ENCODE results near the gene ZNF813.
"Not testable (repeated sequence)": the region's sequence is repeated elsewhere in the genome, so short reads cannot be mapped to it uniquely, and the experiment has no call there.

ZNF813 gene

GRCh38 chr19:53467485-53468262 lies at the start of gene ZNF813:
Gene ZNF813 (plus strand): TSS chr19:53467733. CDS start chr19:53483823, 16,090 bp downstream.
- DNase-seq: peak; percentile 94 to 96

GRCh38 chr19:53420520-53421315 lies 46.8 kb upstream of the ZNF813 start:
- DNase-seq: not testable (repeated sequence)

GRCh38 chr19:53422551-53422950 lies 45.0 kb upstream of the ZNF813 start:
- no peak for DNase-seq

- not testable (repeated sequence) for DNase-seq
Observed at GRCh38 chr19:53423074-53423473, 44.5 kb upstream of the ZNF813 start.

- not testable (repeated sequence) for DNase-seq
Observed at GRCh38 chr19:53423680-53424079, 43.9 kb upstream of the ZNF813 start.

- peak; percentile 70 to 71 for DNase-seq
Observed at GRCh38 chr19:53424968-53425597, 42.5 kb upstream of the ZNF813 start.

- peak; percentile 96 to 97 for DNase-seq
Observed at GRCh38 chr19:53431399-53432087, 36.0 kb upstream of the ZNF813 start, which contains the start of gene ZNF761. Gene ZNF761 (plus strand): TSS chr19:53431984. CDS start chr19:53447269, 15,285 bp downstream.

GRCh38 chr19:53432088-53432661 lies 35.4 kb upstream of the ZNF813 start:
- no peak for DNase-seq

GRCh38 chr19:53443809-53444208 lies 23.7 kb upstream of the ZNF813 start:
- DNase-seq: not testable (repeated sequence)

- not testable (repeated sequence) for DNase-seq
Observed at GRCh38 chr19:53447196-53447595, 20.3 kb upstream of the ZNF813 start.

GRCh38 chr19:53455828-53456227 lies 11.7 kb upstream of the ZNF813 start:
- DNase-seq: no peak

- DNase-seq: not testable (repeated sequence)
Observed at GRCh38 chr19:53460131-53460721, 7.3 kb upstream of the ZNF813 start.

- DNase-seq: no peak
Observed at GRCh38 chr19:53461866-53462265, 5.7 kb upstream of the ZNF813 start.

- DNase-seq: no peak
Observed at GRCh38 chr19:53462861-53463260, 4.7 kb upstream of the ZNF813 start.

GRCh38 chr19:53463263-53463662 lies 4.3 kb upstream of the ZNF813 start:
- DNase-seq: peak in 1 of 2 donors; percentile 25

GRCh38 chr19:53466726-53467484 lies 628 bp upstream of the ZNF813 start:
- no peak for DNase-seq

GRCh38 chr19:53468628-53469027 lies 1.1 kb downstream of the ZNF813 start:
- DNase-seq: not testable (repeated sequence)

GRCh38 chr19:53471916-53472315 lies 4.4 kb downstream of the ZNF813 start:
- no peak for DNase-seq

GRCh38 chr19:53474832-53475231 lies 7.3 kb downstream of the ZNF813 start:
- DNase-seq: not testable (repeated sequence)

- not testable (repeated sequence) for DNase-seq
Observed at GRCh38 chr19:53475470-53475869, 7.9 kb downstream of the ZNF813 start.

- not testable (repeated sequence) for DNase-seq
Observed at GRCh38 chr19:53483751-53484150, 16.2 kb downstream of the ZNF813 start.
